K562 (cell line): Measurements from ENCODE around the gene ZNF790.

ENCODE experiments used
- CTCF ChIP-seq, 3 experiments: IDR thresholded peaks in 2 of 3; conservative IDR thresholded peaks in 1 of 3; 2 replicates each; pipeline ENCODE4 v1.5.1; 2011 to 2012; ENCODE audit warnings: low read length in 3 of 3, mild to moderate bottlenecking in 3 of 3, control low read depth in 2 of 3, improper control_type of control experiment in 1 of 3, inconsistent platforms in 1 of 3, low read depth in 1 of 3, mixed read lengths in 1 of 3, moderate library complexity in 1 of 3; ENCODE audit not compliant: insufficient read depth in 2 of 3
- EHMT2 ChIP-seq: fragments of 450-650 bp; IDR thresholded peaks from 2 replicates; pipeline ENCODE4 v1.6.1; 2018; ENCODE audit warnings: antibody characterized with exemption
- EZH2 ChIP-seq: IDR thresholded peaks from 2 replicates; pipeline ENCODE4 v1.6.1; 2012; ENCODE audit warnings: low read depth, mild to moderate bottlenecking, inconsistent platforms, low read length, borderline replicate concordance
- MBD1 ChIP-seq: fragments of 250-450 bp; sonication (Bioruptor Pico); IDR thresholded peaks from 2 replicates; pipeline ENCODE4 v1.8.0; 2022; ENCODE audit warnings: inconsistent platforms
- MXI1 ChIP-seq: IDR thresholded peaks from 2 replicates; pipeline ENCODE4 v1.6.1; 2011; ENCODE audit warnings: low read depth, mild to moderate bottlenecking, improper control_type of control experiment, low read length
- POLR2AphosphoS5 ChIP-seq: IDR thresholded peaks from 2 replicates; pipeline ENCODE4 v1.6.1; 2011; ENCODE audit warnings: mild to moderate bottlenecking, low read depth, low read length, moderate library complexity; ENCODE audit not compliant: control insufficient read depth, insufficient read depth
- SNRNP70 ChIP-seq: fragments of 200-400 bp; formaldehyde crosslinking; optimal IDR thresholded peaks from 2 replicates; pipeline ENCODE3; 2017; ENCODE audit warnings: low read depth, low read length
- SRSF3 ChIP-seq: fragments of 200-400 bp; formaldehyde crosslinking; IDR thresholded peaks from 2 replicates; pipeline ENCODE4 v1.6.1; 2016; ENCODE audit warnings: mild to moderate bottlenecking, low read length, moderate library complexity; ENCODE audit not compliant: insufficient read depth
- TCF7 ChIP-seq: sonication (generic); IDR thresholded peaks from 2 replicates; pipeline ENCODE4 v1.6.1; 2016; ENCODE audit warnings: antibody characterized with exemption, borderline replicate concordance
- VEZF1 ChIP-seq: fragments of 200-800 bp; sonication (Bioruptor generic); IDR thresholded peaks from 2 replicates; pipeline ENCODE4 v1.6.1; 2017; ENCODE audit warnings: missing genetic modification characterization, missing compliant biosample characterization
- ZNF12 ChIP-seq: sonication (generic); formaldehyde crosslinking; IDR thresholded peaks from 2 replicates; pipeline ENCODE4 v1.4.0; 2020; ENCODE audit warnings: mild to moderate bottlenecking, missing genetic modification reagents
- ZNF146 ChIP-seq: IDR thresholded peaks from one replicate; pipeline ENCODE4 v1.6.1; 2018; ENCODE audit warnings: missing compliant biosample characterization; ENCODE audit not compliant: unreplicated experiment

- TF ChIP-seq ZNF146 (CRISPR knock-in tag) (no peak), EHMT2 (no peak), POLR2AphosphoS5 (no peak), SRSF3 (no peak), MBD1 (CRISPR knock-in tag) (no peak), EZH2 (no peak), VEZF1 (CRISPR knock-in tag) (no peak), MXI1 (no peak), SNRNP70 (no peak), TCF7 (no peak), CTCF (IDR thresholded peaks at IDR 0.05 in 2 of 3, conservative IDR thresholded peaks at IDR 0.05 in 1 of 3; ENCODE audit: insufficient read depth in 2 of 3, low read depth in 1 of 3, low read length in 3 of 3) (no peak), ZNF12 (CRISPR knock-in tag) (no peak)
Measured at GRCh38 chr19:36847968-36848367, 9.8 kb upstream of the ZNF790 start.
